Osteocyte (in vitro differentiated cells): Measurements from ENCODE around the gene MRPS15. TPM values are rescaled to one million over a fixed set of nuclear protein-coding genes. Genes with fewer than 3 reads are reported as not detected.

Experiments
- DNase-seq: peaks from one replicate; pipeline ENCODE4 v3.0.0; 2021; ENCODE audit warnings: mixed read lengths; ENCODE audit not compliant: unreplicated experiment; ENCODE audit errors: extremely low spot score
- H3K27ac Mint-ChIP-seq: one replicate; pipeline ENCODE4 v1.8.0; 2021; ENCODE audit warnings: mild to moderate bottlenecking, mixed read lengths; ENCODE audit not compliant: unreplicated experiment
- H3K27me3 Mint-ChIP-seq: one replicate; pipeline ENCODE4 v1.8.0; 2021; ENCODE audit warnings: mixed read lengths; ENCODE audit not compliant: unreplicated experiment
- H3K36me3 Mint-ChIP-seq: one replicate; pipeline ENCODE4 v1.8.0; 2021; ENCODE audit warnings: mixed read lengths; ENCODE audit not compliant: unreplicated experiment
- H3K4me1 Mint-ChIP-seq: one replicate; pipeline ENCODE4 v1.8.0; 2021; ENCODE audit warnings: mixed read lengths; ENCODE audit not compliant: unreplicated experiment
- H3K4me3 Mint-ChIP-seq: one replicate; pipeline ENCODE4 v1.8.0; 2021; ENCODE audit warnings: mild to moderate bottlenecking, moderate library complexity, mixed read lengths; ENCODE audit not compliant: unreplicated experiment
- H3K9me3 Mint-ChIP-seq: one replicate; pipeline ENCODE4 v1.8.0; 2021; ENCODE audit warnings: mixed read lengths; ENCODE audit not compliant: unreplicated experiment
- total RNA-seq: library from RNA; stranded (reverse); gene quantifications from 2 replicates; pipeline ENCODE4 v1.2.1, GENCODE V29; 2021
- TF ChIP-seq, protein P1 (sequence below): fragments of 200-600 bp; sonication (generic); IDR thresholded peaks from 2 replicates; pipeline ENCODE4 v1.5.0; 2021; ENCODE audit warnings: antibody characterized with exemption, mild to moderate bottlenecking, moderate library complexity

The MRPS15 gene
- total RNA-seq, 1 donor from 2014 or later = 64.4 TPM

GRCh38 chr1:36414384-36414783 lies 49.8 kb downstream of the MRPS15 start:
- TF ChIP-seq, protein P1, sequence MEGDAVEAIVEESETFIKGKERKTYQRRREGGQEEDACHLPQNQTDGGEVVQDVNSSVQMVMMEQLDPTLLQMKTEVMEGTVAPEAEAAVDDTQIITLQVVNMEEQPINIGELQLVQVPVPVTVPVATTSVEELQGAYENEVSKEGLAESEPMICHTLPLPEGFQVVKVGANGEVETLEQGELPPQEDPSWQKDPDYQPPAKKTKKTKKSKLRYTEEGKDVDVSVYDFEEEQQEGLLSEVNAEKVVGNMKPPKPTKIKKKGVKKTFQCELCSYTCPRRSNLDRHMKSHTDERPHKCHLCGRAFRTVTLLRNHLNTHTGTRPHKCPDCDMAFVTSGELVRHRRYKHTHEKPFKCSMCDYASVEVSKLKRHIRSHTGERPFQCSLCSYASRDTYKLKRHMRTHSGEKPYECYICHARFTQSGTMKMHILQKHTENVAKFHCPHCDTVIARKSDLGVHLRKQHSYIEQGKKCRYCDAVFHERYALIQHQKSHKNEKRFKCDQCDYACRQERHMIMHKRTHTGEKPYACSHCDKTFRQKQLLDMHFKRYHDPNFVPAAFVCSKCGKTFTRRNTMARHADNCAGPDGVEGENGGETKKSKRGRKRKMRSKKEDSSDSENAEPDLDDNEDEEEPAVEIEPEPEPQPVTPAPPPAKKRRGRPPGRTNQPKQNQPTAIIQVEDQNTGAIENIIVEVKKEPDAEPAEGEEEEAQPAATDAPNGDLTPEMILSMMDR = no peak
- H3K27me3 Mint-ChIP-seq = no peaks in the 10 kb centered on the region
- no peak overlapping the region for H3K4me3 Mint-ChIP-seq
- H3K36me3 Mint-ChIP-seq = peaks cover 14% of the 10 kb centered on the region
- no peak for DNase-seq
- H3K4me1 Mint-ChIP-seq = peaks cover 2% of the 10 kb centered on the region
- H3K27ac Mint-ChIP-seq = no peak overlapping the region
- no peaks in the 10 kb centered on the region for H3K9me3 Mint-ChIP-seq

GRCh38 chr1:36411674-36412648 lies 52.2 kb downstream of the MRPS15 start:
- TF ChIP-seq, protein P1 = no peak
- H3K4me1 Mint-ChIP-seq = peaks cover 2% of the 10 kb centered on the region
- H3K9me3 Mint-ChIP-seq = no peaks in the 10 kb centered on the region
- no peak for DNase-seq
- peaks cover 23% of the 10 kb centered on the region for H3K36me3 Mint-ChIP-seq
- H3K27ac Mint-ChIP-seq = no peak overlapping the region
- no peaks in the 10 kb centered on the region for H3K27me3 Mint-ChIP-seq
- H3K4me3 Mint-ChIP-seq = no peak overlapping the region

- no peak overlapping the region for H3K4me3 Mint-ChIP-seq
- TF ChIP-seq, protein P1 = no peak
- no peak for DNase-seq
- H3K4me1 Mint-ChIP-seq = peaks cover 2% of the 10 kb centered on the region
- peaks cover 27% of the 10 kb centered on the region for H3K36me3 Mint-ChIP-seq
- no peaks in the 10 kb centered on the region for H3K9me3 Mint-ChIP-seq
- no peak overlapping the region for H3K27ac Mint-ChIP-seq
- no peaks in the 10 kb centered on the region for H3K27me3 Mint-ChIP-seq
Observed at GRCh38 chr1:36408479-36408878, 55.7 kb downstream of the MRPS15 start.

- peaks cover 10% of the 10 kb centered on the region for H3K4me1 Mint-ChIP-seq
- TF ChIP-seq, protein P1 = no peak
- no peak for DNase-seq
- peaks cover 25% of the 10 kb centered on the region for H3K36me3 Mint-ChIP-seq
- no peak overlapping the region for H3K27ac Mint-ChIP-seq
- no peaks in the 10 kb centered on the region for H3K9me3 Mint-ChIP-seq
- no peak overlapping the region for H3K4me3 Mint-ChIP-seq
- no peaks in the 10 kb centered on the region for H3K27me3 Mint-ChIP-seq
Observed at GRCh38 chr1:36406440-36406839, 57.7 kb downstream of the MRPS15 start.

Other genes starting within 250 kb of the MRPS15 start
- gene THRAP3, start 239.9 kb downstream of the MRPS15 start, total RNA-seq = 117 and 118 TPM in 2 replicates
- gene SH3D21, start 158.0 kb downstream of the MRPS15 start, total RNA-seq = 5.1 and 6.4 TPM in 2 replicates
- 113 and 115 TPM in 2 replicates for gene EVA1B, start 140.7 kb downstream of the MRPS15 start, total RNA-seq
- gene STK40, start 78.5 kb downstream of the MRPS15 start, total RNA-seq = 42.0 and 45.0 TPM in 2 replicates
- 46.5 and 48.2 TPM in 2 replicates for gene LSM10, start 66.5 kb downstream of the MRPS15 start, total RNA-seq
- gene OSCP1, start 13.9 kb downstream of the MRPS15 start, total RNA-seq = 5.0 and 7.1 TPM in 2 replicates
- not detected in 2 replicates for gene CSF3R, start 18.5 kb upstream of the MRPS15 start, total RNA-seq